GM23338 (cell line): ENCODE data around the gene SRSF11. TPM values are rescaled to one million over a fixed set of nuclear protein-coding genes. Genes with fewer than 3 reads are reported as not detected.

Experiments
- ATAC-seq: fragments of 200-7000 bp; cut with Tn5 transposase; 3 replicates; pipeline ENCODE4 v1.9.1; 2020
- DNase-seq: peaks from one replicate; pipeline ENCODE4 v3.0.0-alpha.2; 2015; ENCODE audit warnings: low spot score
- H2AFZ ChIP-seq: fragments of 200-600 bp; sonication (generic); 2 replicates; pipeline ENCODE4 v1.8.0; 2016; ENCODE audit warnings: antibody characterized with exemption, mild to moderate bottlenecking, moderate library complexity
- H3F3A ChIP-seq: fragments of 200-600 bp; sonication (generic); replicated peaks from 2 replicates; pipeline ENCODE4 v1.8.0; 2017; ENCODE audit warnings: antibody characterized with exemption, mixed run types, low read depth
- H3K27ac ChIP-seq: fragments of 200-600 bp; sonication (generic); 2 replicates; pipeline ENCODE4 v1.6.1; 2016; ENCODE audit warnings: low read depth
- H3K27me3 ChIP-seq: fragments of 200-600 bp; sonication (generic); 2 replicates; pipeline ENCODE4 v1.8.0; 2016; ENCODE audit warnings: mild to moderate bottlenecking, mixed run types, moderate library complexity; ENCODE audit not compliant: insufficient read depth
- H3K36me3 ChIP-seq: fragments of 200-600 bp; sonication (generic); 2 replicates; pipeline ENCODE4 v1.8.0; 2016; ENCODE audit warnings: mild to moderate bottlenecking; ENCODE audit not compliant: insufficient read depth
- H3K4me1 ChIP-seq: fragments of 200-600 bp; sonication (generic); 2 replicates; pipeline ENCODE4 v1.8.0; 2016; ENCODE audit warnings: mild to moderate bottlenecking, moderate library complexity; ENCODE audit not compliant: insufficient read depth
- H3K4me2 ChIP-seq: fragments of 200-600 bp; sonication (generic); 2 replicates; pipeline ENCODE4 v1.7.1; 2017; ENCODE audit warnings: mixed run types
- H3K4me3 ChIP-seq: fragments of 200-600 bp; sonication (generic); 2 replicates; pipeline ENCODE4 v1.6.1; 2016; ENCODE audit warnings: mixed run types
- H3K79me2 ChIP-seq: fragments of 200-600 bp; sonication (generic); replicated peaks from 2 replicates; pipeline ENCODE4 v1.8.0; 2017; ENCODE audit warnings: mild to moderate bottlenecking; ENCODE audit not compliant: insufficient read depth
- H3K9me2 ChIP-seq: fragments of 200-600 bp; sonication (generic); 2 replicates; pipeline ENCODE4 v1.8.0; 2017; ENCODE audit not compliant: insufficient read depth
- H4K20me1 ChIP-seq: fragments of 200-600 bp; sonication (generic); replicated peaks from 2 replicates; pipeline ENCODE4 v1.8.0; 2017; ENCODE audit warnings: mild to moderate bottlenecking; ENCODE audit not compliant: insufficient read depth
- H3K27ac Mint-ChIP-seq: 2 replicates; pipeline ENCODE4 v1.8.0; 2020; ENCODE audit warnings: inconsistent platforms, mild to moderate bottlenecking, moderate library complexity, mixed read lengths
- H3K27me3 Mint-ChIP-seq: 3 replicates; pipeline ENCODE4 v1.8.0; 2022; ENCODE audit warnings: low read depth, mild to moderate bottlenecking, moderate library complexity, mixed read lengths, inconsistent platforms; ENCODE audit not compliant: insufficient read depth, poor library complexity
- H3K36me3 Mint-ChIP-seq: 3 replicates; pipeline ENCODE4 v1.8.0; 2021; ENCODE audit warnings: low read depth, mild to moderate bottlenecking, inconsistent platforms, moderate library complexity, mixed read lengths
- H3K4me1 Mint-ChIP-seq: 3 replicates; pipeline ENCODE4 v1.8.0; 2020; ENCODE audit warnings: mild to moderate bottlenecking, inconsistent platforms, mixed read lengths
- H3K4me3 Mint-ChIP-seq: 3 replicates; pipeline ENCODE4 v1.8.0; 2021; ENCODE audit warnings: moderate library complexity, mild to moderate bottlenecking, inconsistent platforms, mixed read lengths
- H3K9me3 Mint-ChIP-seq: 3 replicates; pipeline ENCODE4 v1.8.0; 2020; ENCODE audit warnings: moderate library complexity, mild to moderate bottlenecking, inconsistent platforms, mixed read lengths
- CREB1 ChIP-seq: fragments of 250-450 bp; sonication (Bioruptor Pico); IDR thresholded peaks from 2 replicates; pipeline ENCODE4 v1.5.0; 2020; ENCODE audit warnings: low read depth, mild to moderate bottlenecking, moderate library complexity
- CTCF ChIP-seq, 2 experiments: fragments of 200-600 bp in 1 of 2; sonication (generic) in 1 of 2; conservative IDR thresholded peaks; 2 replicates each; pipeline versions ENCODE4 v1.5.1 to v1.6.1; 2016 to 2017; ENCODE audit warnings: antibody characterized with exemption in 2 of 2, low read depth in 2 of 2, mild to moderate bottlenecking in 2 of 2, moderate library complexity in 1 of 2
- ETS1 ChIP-seq: IDR thresholded peaks from 2 replicates; pipeline ENCODE4 v1.6.1; 2016; ENCODE audit warnings: antibody characterized with exemption
- EZH2 ChIP-seq: fragments of 200-600 bp; sonication (generic); IDR thresholded peaks from one replicate; pipeline ENCODE4 v1.8.0; 2017; ENCODE audit warnings: antibody characterized with exemption, mild to moderate bottlenecking, low read depth; ENCODE audit not compliant: unreplicated experiment
- EZH2phosphoT487 ChIP-seq: fragments of 200-600 bp; sonication (generic); IDR thresholded peaks from one replicate; pipeline ENCODE4 v1.8.1; 2018; ENCODE audit warnings: antibody characterized with exemption; ENCODE audit not compliant: unreplicated experiment
- JUNB ChIP-seq: IDR thresholded peaks from one replicate; pipeline ENCODE4 v1.6.1; 2016; ENCODE audit warnings: antibody characterized with exemption; ENCODE audit not compliant: unreplicated experiment
- NANOG ChIP-seq: IDR thresholded peaks from 2 replicates; pipeline ENCODE4 v1.6.1; 2016; ENCODE audit warnings: antibody characterized with exemption, borderline replicate concordance
- POLR2AphosphoS5 ChIP-seq: IDR thresholded peaks from 2 replicates; pipeline ENCODE4 v1.6.1; 2016; ENCODE audit warnings: antibody characterized with exemption, low read depth
- REST ChIP-seq: IDR thresholded peaks from one replicate; pipeline ENCODE4 v1.6.1; 2018; ENCODE audit warnings: antibody characterized with exemption; ENCODE audit not compliant: unreplicated experiment
- STAT1 ChIP-seq: IDR thresholded peaks from one replicate; pipeline ENCODE4 v1.6.1; 2016; ENCODE audit warnings: antibody characterized with exemption; ENCODE audit not compliant: unreplicated experiment
- ZNF114 ChIP-seq: fragments of 250-450 bp; sonication (Bioruptor Pico); IDR thresholded peaks from 2 replicates; pipeline ENCODE4 v1.5.0; 2020; ENCODE audit warnings: mild to moderate bottlenecking, moderate library complexity
- ZNF331 ChIP-seq: fragments of 250-450 bp; sonication (Bioruptor Pico); IDR thresholded peaks from 2 replicates; pipeline ENCODE4 v1.5.0; 2020; ENCODE audit warnings: low read depth, mild to moderate bottlenecking, moderate library complexity
- ZNF462 ChIP-seq: fragments of 250-450 bp; sonication (Bioruptor Pico); IDR thresholded peaks from 2 replicates; pipeline ENCODE4 v1.5.0; 2020; ENCODE audit warnings: mild to moderate bottlenecking, moderate library complexity
- polyA plus RNA-seq: library from polyadenylated mRNA; unstranded; fragments of >200 nt; fragmentation: Nextera tagmentation; extraction: Ambion mirVana; gene quantifications from 2 replicates; pipeline ENCODE4 v1.2.1, GENCODE V29; 2016
- total RNA-seq: library from RNA; depleted of rRNA; stranded (reverse); fragments of >200 nt; shearing (Covaris generic); gene quantifications from 2 replicates; pipeline ENCODE4 v1.2.3, GENCODE V29; 2014

The SRSF11 gene
- total and polyA plus RNA-seq, 2 experiments from 2014 or later: 182 to 372 TPM

DNA sequence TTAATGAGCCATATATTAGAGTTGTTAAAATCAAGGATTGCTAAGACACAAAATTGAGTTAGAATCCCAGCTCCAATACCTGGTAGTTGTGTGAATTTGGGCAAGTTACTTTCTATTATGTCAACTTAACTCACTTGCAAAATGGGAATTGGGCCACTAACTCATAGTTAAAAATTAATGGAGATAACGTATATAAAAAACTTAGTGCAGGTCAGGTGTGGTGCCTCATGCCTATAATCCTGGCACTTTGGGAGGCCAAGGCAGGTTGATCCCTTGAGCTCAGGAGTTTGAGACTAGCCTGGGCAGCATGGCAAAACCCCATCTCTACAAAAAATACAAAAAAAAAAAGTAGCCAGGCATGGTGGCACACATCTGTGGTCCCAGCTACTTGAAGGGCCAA is 57.5 kb downstream of the SRSF11 start:
- H3K9me2 ChIP-seq: no peaks in the 10 kb centered on the region
- no peaks in the 10 kb centered on the region for H3F3A ChIP-seq
- H3K27ac Mint-ChIP-seq: no peak overlapping the region
- peaks cover 14% of the 10 kb centered on the region; the same call in 2 of the 3 replicates for H3K36me3 Mint-ChIP-seq
- no peaks in the 10 kb centered on the region for H4K20me1 ChIP-seq
- H3K9me3 Mint-ChIP-seq: no peaks in the 10 kb centered on the region
- H3K4me3 ChIP-seq: no peak overlapping the region
- no peak overlapping the region for H3K4me2 ChIP-seq
- TF ChIP-seq ZNF114 (CRISPR knock-in tag) (no peak), CREB1 (CRISPR knock-in tag) (no peak), ETS1 (no peak), ZNF462 (CRISPR knock-in tag) (no peak), NANOG (no peak), POLR2AphosphoS5 (no peak), STAT1 (no peak), EZH2 (no peak), ZNF331 (CRISPR knock-in tag) (no peak), CTCF (conservative IDR thresholded peaks at IDR 0.05; ENCODE audit: low read depth in 2 of 2) (no peak), EZH2phosphoT487 (no peak), JUNB (no peak), REST (no peak)
- no peak for ATAC-seq
- H3K36me3 ChIP-seq: peaks cover 8% of the 10 kb centered on the region; the same call in 1 of the 2 replicates
- DNase-seq: no peak
- H3K4me1 ChIP-seq: 0 out of 2 replicates have a peak, but pooled peaks cover 3% of the 10 kb centered on the region
- no peaks in the 10 kb centered on the region for H3K4me1 Mint-ChIP-seq
- H3K4me3 Mint-ChIP-seq: no peak overlapping the region
- no peak overlapping the region for H2AFZ ChIP-seq
- no peaks in the 10 kb centered on the region for H3K27me3 ChIP-seq
- H3K79me2 ChIP-seq: no peaks in the 10 kb centered on the region
- peak overlapping the region; percentile 64; the same call in 1 of the 2 replicates for H3K27ac ChIP-seq
- H3K27me3 Mint-ChIP-seq: no peaks in the 10 kb centered on the region
